Chondrocyte (in vitro differentiated cells): Measurements from ENCODE around the gene CTCF. TPM values are rescaled to one million over a fixed set of nuclear protein-coding genes. Genes with fewer than 3 reads are reported as not detected.

Experiments
- DNase-seq: peaks from one replicate; pipeline ENCODE4 v3.0.0; 2021; ENCODE audit warnings: mixed read lengths, low spot score
- H3K27ac Mint-ChIP-seq: one replicate; pipeline ENCODE4 v1.8.0; 2021; ENCODE audit warnings: mild to moderate bottlenecking, moderate library complexity, mixed read lengths; ENCODE audit not compliant: unreplicated experiment
- H3K27me3 Mint-ChIP-seq: 2 replicates; pipeline ENCODE4 v1.8.0; 2021; ENCODE audit warnings: low read depth, mixed read lengths
- H3K36me3 Mint-ChIP-seq: 2 replicates; pipeline ENCODE4 v1.8.0; 2021; ENCODE audit warnings: low read depth, mixed read lengths
- H3K4me1 Mint-ChIP-seq: 2 replicates; pipeline ENCODE4 v1.8.0; 2021; ENCODE audit warnings: low read depth, mild to moderate bottlenecking, mixed read lengths
- H3K4me3 Mint-ChIP-seq: one replicate; pipeline ENCODE4 v1.8.0; 2021; ENCODE audit warnings: mild to moderate bottlenecking, moderate library complexity, mixed read lengths; ENCODE audit not compliant: unreplicated experiment
- H3K9me3 Mint-ChIP-seq: 2 replicates; pipeline ENCODE4 v1.8.0; 2021; ENCODE audit warnings: low read depth, mixed read lengths
- total RNA-seq: library from RNA; stranded (reverse); gene quantifications from 3 replicates; pipeline ENCODE4 v1.2.1, GENCODE V29; 2021
- TF ChIP-seq, protein P1 (sequence below): fragments of 200-600 bp; sonication (generic); IDR thresholded peaks from 2 replicates; pipeline ENCODE4 v1.5.0; 2021; ENCODE audit warnings: antibody characterized with exemption, mild to moderate bottlenecking, moderate library complexity

The CTCF gene
- total RNA-seq, 1 donor from 2014 or later: 31.2 TPM

DNA sequence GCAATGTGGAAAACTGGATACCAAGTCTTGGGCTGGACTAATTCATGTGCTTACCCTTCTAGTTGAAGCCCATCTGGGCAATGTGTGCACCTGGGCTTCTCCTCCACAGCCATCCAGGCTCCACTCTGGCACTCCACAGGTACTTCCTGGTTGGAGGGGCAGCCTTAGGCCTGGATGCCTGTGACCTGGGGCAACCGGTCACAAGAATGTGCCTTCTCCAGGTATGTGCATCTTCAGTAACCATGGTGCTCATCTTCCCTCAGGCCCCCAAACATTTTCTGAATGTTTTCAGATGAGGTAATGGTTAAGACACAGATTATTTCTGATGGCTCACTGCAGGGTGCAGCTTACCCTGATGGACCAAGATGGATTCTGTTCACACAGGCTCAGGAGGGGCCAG, 115.4 kb downstream of the CTCF start:
- H3K27ac Mint-ChIP-seq: no peak overlapping the region

DNA sequence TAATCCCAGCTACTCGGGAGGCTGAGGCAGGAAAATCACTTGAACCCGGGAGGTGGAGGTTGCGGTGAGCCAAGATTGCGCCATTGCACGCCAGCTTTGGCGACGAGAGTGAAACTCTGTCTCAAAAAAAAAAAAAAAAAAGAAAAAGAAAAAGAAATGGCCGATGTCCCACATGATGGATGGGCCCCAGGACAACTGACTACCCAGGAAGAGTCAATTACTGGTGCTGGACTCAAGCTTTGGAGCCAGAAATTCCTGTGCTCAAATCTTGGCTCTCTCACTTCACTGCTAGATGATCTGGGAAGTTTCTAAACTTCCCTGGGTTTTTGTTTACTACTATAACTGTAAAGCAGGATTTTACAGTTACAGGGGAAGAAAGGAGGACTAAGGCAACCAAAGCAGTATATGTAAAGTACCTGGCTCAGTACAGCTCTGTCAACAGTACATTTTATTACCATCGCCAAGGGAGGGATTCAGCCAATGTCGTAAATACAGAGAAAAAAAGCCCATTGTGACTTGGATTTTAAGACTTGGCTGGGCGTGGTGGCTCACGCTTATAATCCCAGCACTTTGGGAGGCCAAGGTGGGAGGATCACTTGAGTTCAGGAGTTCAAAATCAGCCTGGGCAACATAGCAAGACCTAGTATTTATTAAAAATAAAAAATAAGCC, 116.2 kb downstream of the CTCF start:
- Mint-ChIP-seq H3K36me3 (peaks cover 2% of the 10 kb centered on the region), H3K27ac (no peak overlapping the region), H3K9me3 (no peaks in the 10 kb centered on the region), H3K4me1 (peaks cover 7% of the 10 kb centered on the region), H3K4me3 (no peak overlapping the region), H3K27me3 (no peaks in the 10 kb centered on the region)
- TF ChIP-seq, protein P1, sequence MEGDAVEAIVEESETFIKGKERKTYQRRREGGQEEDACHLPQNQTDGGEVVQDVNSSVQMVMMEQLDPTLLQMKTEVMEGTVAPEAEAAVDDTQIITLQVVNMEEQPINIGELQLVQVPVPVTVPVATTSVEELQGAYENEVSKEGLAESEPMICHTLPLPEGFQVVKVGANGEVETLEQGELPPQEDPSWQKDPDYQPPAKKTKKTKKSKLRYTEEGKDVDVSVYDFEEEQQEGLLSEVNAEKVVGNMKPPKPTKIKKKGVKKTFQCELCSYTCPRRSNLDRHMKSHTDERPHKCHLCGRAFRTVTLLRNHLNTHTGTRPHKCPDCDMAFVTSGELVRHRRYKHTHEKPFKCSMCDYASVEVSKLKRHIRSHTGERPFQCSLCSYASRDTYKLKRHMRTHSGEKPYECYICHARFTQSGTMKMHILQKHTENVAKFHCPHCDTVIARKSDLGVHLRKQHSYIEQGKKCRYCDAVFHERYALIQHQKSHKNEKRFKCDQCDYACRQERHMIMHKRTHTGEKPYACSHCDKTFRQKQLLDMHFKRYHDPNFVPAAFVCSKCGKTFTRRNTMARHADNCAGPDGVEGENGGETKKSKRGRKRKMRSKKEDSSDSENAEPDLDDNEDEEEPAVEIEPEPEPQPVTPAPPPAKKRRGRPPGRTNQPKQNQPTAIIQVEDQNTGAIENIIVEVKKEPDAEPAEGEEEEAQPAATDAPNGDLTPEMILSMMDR: no peak
- no peak for DNase-seq

More for the DNA sequence above, 115.4 kb downstream of the CTCF start:
- Mint-ChIP-seq H3K36me3 (no peaks in the 10 kb centered on the region), H3K9me3 (no peaks in the 10 kb centered on the region), H3K4me1 (peaks cover 9% of the 10 kb centered on the region), H3K4me3 (no peak overlapping the region), H3K27me3 (no peaks in the 10 kb centered on the region)
- DNase-seq: no peak
- TF ChIP-seq, protein P1: no peak

DNA sequence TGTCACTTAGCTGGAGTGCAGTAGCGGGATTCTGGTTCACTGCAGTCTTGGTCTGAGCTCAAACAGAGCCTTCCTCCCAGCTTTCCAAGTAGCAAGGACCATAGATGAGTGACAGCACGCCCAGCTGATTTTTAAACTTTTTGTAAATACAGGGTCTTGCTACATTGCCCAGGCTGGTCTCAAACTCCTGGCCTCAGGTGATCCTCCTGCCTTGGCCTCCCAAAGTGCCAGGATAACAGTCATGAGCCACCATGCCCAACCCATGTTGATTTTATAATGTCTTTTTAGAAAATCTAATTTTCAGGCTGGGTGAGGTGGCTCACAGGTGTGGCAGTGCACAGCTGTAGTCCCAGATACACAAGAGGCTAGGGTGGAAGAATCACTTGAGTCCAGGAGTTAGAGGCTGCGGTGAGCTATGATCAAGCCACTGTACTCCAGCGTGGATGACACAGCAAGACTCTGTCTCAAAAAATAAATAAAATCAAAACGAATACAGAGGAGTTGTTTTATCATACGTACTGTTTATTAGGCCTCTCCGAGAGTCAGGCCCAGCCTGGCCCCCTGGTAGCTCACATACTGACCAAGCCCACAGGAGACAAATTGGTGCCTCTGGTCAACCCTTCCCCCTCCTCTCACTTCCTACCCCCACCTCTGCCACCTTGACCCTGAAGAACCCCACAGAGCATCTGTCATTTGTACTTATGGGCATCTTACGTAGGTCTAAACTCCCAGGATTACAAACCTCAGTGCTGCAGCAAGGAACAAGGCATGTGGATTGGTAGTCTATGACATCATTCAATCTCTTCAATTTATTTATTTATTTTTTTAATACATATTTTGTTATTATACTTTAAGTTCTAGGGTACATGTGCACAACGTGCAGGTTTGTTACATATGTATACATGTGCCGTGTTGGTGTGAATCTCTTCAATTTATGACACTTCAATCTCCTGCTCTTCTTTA, 117.9 kb downstream of the CTCF start:
- peaks cover 6% of the 10 kb centered on the region for H3K36me3 Mint-ChIP-seq
- no peak for DNase-seq
- H3K9me3 Mint-ChIP-seq: no peaks in the 10 kb centered on the region
- H3K27me3 Mint-ChIP-seq: no peaks in the 10 kb centered on the region
- TF ChIP-seq, protein P1: no peak
- H3K4me1 Mint-ChIP-seq: no peaks in the 10 kb centered on the region
- peak overlapping the region; percentile 24 for H3K27ac Mint-ChIP-seq
- no peak overlapping the region for H3K4me3 Mint-ChIP-seq

DNA sequence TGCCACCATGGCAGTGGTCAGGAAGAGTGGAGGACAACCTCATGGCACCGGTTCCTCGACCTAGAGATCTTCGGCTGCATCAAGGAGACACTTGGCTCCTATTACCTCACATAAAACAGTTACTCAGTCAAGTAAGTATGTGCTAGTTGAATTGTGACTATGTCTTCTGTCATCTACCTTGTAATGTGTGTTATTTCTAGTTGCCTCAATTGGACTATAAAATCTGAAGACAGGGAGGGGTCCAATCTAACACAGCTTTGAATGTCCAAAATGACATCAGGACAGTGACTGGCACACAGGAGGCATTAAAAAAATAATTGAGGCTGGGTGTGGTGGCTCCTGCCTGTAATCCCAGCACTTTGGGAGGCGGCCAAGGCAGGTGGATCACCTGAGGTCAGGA, 121.4 kb downstream of the CTCF start:
- TF ChIP-seq, protein P1: no peak
- no peak overlapping the region for H3K27ac Mint-ChIP-seq
- no peaks in the 10 kb centered on the region for H3K9me3 Mint-ChIP-seq
- no peak overlapping the region for H3K4me3 Mint-ChIP-seq
- peaks cover 6% of the 10 kb centered on the region for H3K36me3 Mint-ChIP-seq
- DNase-seq: no peak
- no peaks in the 10 kb centered on the region for H3K4me1 Mint-ChIP-seq
- no peaks in the 10 kb centered on the region for H3K27me3 Mint-ChIP-seq

DNA sequence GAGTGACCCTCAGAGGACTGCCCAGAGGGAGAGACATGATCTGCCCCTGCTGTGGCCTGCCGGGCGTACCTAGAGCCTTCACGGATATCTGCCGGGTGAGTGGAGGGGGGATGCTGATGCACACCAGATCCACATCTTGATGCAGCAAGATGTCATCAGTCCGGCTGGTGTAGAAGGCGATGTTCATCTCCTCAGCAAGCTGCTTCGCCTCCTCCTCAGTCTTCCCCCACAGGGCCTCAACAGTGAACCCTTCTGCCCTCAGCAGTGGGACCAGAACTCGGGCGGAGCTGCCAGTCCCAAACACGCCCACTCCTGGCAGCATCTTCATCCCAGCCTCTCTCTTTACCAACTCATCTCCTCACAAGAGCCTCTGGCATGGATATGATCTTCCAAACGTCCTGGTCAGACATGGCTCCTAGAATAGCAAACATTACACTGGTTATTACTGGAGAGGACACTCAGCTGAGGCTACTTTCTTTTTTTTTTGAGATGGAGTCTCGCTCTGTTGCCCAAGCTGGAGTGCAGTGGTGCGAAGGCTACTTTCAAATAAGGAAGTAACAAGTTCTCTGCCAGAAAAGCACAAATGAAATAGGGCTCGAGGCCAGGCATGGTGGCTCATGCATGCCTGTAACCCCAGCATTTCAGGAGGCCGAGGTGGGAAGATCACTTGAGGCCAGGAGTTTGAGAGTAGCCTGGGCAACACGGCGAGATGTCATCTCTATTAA, 123.2 kb downstream of the CTCF start:
- Mint-ChIP-seq H3K27ac (no peak overlapping the region), H3K9me3 (no peaks in the 10 kb centered on the region), H3K36me3 (peaks cover 6% of the 10 kb centered on the region), H3K4me1 (no peaks in the 10 kb centered on the region), H3K27me3 (no peaks in the 10 kb centered on the region), H3K4me3 (no peak overlapping the region)
- DNase-seq: no peak
- TF ChIP-seq, protein P1: no peak
